Measurements from ENCODE around the gene SPTBN4. TPM values are rescaled to one million over a fixed set of nuclear protein-coding genes. Genes with fewer than 3 reads are reported as not detected.
"Not testable (repeated sequence)": the region's sequence is repeated elsewhere in the genome, so short reads cannot be mapped to it uniquely, and the experiment has no call there.

The SPTBN4 gene
- total RNA-seq, 2 donors from 2014 or later, result 1.8 to 6.3 TPM

DNA sequence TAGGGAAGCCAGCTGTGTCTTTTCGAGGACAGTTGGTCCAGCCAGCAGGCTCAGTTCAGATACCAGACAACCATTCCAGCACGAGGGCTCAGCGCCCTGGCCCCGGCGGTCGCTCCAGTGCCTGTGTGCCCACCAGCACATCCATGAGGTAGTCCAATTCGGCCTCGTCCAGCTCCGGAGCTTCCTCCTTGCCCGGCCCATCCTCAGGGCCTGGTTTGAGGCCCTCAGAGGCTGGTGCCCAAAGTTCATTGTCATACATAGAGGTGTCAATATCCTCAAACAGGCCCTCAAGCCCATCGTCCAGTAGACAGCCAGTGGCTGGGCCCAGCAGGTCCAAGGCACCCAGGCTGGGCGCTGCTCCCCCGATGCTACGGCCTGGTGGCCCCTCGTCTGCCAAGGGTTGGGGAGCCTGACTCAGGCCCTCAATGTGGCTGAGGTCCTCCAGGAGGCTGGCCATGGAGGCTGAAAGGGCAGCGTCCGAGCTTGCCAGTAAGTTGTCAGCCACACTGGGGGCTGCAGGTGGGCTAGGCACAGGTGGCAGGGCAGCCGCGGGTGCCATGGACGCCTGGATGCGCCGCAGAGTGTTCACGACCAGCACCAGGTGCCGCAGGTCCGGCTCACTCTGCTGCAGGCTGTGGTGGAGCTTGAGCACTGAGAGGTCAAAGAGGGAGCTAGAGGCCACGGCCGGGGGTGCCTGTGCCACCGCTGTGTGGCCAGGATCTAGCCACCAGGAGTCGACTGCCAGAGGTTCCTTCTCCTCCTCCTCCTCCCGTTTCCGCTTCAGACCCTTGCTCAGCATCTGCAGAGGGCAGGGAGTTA, 43.8 kb upstream of the SPTBN4 start:
- WGBS, 2 donors, result 82 to 89% methylated on average over 4 to 28 of the region's 31 CpGs
- no peak overlapping the region for H3K4me3 ChIP-seq

DNA sequence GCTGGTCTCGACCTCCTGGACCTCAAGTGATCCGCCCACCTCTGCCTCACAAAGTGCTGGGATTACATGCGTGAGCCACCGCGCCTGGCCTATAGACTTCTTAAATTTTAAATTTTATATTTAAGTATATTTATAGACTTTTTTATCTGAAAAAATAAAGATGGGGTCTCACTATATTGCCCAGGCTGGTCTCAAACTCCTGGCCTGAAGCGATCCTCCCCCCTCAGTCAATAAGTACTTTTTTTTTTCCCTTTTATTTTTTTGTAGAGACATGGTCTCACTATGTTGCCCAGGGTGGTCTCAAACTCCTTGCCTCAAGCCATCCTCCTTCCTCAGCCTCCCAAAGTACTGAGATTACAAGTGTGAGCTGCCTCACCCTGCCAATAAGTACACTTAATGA, 42.9 kb upstream of the SPTBN4 start:
- no peaks in the 10 kb centered on the region for H3K36me3 ChIP-seq (replicated peaks in 1 of 2; ENCODE audit: insufficient read depth in 1 of 2, low read depth in 2 of 2)
- TF ChIP-seq POLR2A (IDR thresholded peaks at IDR 0.05), result no peak
- TF ChIP-seq, protein P1, sequence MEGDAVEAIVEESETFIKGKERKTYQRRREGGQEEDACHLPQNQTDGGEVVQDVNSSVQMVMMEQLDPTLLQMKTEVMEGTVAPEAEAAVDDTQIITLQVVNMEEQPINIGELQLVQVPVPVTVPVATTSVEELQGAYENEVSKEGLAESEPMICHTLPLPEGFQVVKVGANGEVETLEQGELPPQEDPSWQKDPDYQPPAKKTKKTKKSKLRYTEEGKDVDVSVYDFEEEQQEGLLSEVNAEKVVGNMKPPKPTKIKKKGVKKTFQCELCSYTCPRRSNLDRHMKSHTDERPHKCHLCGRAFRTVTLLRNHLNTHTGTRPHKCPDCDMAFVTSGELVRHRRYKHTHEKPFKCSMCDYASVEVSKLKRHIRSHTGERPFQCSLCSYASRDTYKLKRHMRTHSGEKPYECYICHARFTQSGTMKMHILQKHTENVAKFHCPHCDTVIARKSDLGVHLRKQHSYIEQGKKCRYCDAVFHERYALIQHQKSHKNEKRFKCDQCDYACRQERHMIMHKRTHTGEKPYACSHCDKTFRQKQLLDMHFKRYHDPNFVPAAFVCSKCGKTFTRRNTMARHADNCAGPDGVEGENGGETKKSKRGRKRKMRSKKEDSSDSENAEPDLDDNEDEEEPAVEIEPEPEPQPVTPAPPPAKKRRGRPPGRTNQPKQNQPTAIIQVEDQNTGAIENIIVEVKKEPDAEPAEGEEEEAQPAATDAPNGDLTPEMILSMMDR (IDR thresholded peaks at IDR 0.05), result no peak
- peak overlapping the region in 1 of 4 donors; percentile 99 for H3K27ac ChIP-seq
- ATAC-seq (no peak), DNase-seq (no peak)
- 95 to 98% methylated on average over 6 of the region's 6 CpGs for WGBS, 2 donors
- no peak overlapping the region for H3K4me3 ChIP-seq
- H3K4me1 ChIP-seq, result peaks cover 16% of the 10 kb centered on the region
- no peaks in the 10 kb centered on the region for H3K27me3 ChIP-seq
- no peaks in the 10 kb centered on the region for H3K9me3 ChIP-seq
- intact Hi-C loops (cut with DNase I), result no loop called here

More for the DNA sequence above, 43.8 kb upstream of the SPTBN4 start:
- intact Hi-C loops (cut with DNase I), result no loop called here
- TF ChIP-seq, protein P1 (IDR thresholded peaks at IDR 0.05), result no peak
- no peak for TF ChIP-seq POLR2A (IDR thresholded peaks at IDR 0.05)
- ATAC-seq, result no peak
- Histone ChIP-seq H3K27ac (peak overlapping the region in 2 of 4 donors; percentile 63 to 100), H3K36me3 (replicated peaks in 1 of 2; ENCODE audit: insufficient read depth in 1 of 2, low read depth in 2 of 2) (no peaks in the 10 kb centered on the region), H3K27me3 (no peaks in the 10 kb centered on the region), H3K4me1 (peaks cover 16% of the 10 kb centered on the region), H3K9me3 (no peaks in the 10 kb centered on the region)
- DNase-seq, result no peak

DNA sequence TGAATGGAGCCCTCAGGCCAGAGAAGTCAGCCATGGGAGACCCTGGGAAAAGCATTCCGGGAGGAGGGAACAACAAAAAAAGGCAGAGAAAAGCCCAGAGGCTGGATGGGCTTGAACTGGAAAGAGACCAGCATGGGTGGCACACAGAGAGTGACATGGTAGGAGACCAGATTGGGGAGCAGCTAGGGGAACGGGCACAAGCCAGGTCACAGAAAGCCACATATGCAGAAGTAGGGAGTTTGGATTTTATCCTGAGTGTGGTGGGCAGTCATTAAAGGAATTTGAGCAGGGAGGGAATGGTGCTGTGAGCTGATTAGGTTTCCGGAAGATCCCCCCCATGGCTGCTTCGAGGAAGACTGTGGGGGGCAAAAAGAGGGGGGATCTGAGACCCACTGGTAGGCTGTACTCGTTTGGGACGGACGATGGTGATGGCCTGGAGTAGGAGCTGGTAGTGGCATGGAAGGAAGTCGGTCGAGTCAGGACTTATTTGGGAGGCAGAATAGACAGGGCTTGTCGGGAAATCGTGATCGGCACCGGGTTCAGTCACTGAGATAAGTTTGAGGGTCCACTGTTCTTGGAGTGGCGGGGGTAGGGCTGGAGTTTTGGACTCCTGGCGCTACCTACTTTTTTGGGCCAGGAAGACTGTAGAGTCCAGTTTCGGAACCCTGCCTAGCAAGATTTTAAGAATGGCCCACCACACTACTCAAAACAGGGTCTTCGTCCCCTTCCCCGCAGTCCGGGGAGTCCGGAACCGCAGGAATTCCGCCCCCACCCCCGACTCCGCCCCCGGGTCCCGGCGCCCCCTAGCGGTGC, 42.0 kb upstream of the SPTBN4 start:
- DNase-seq (peak in 1 of 4 donors; percentile 16), ATAC-seq (no peak)
- intact Hi-C loops (cut with DNase I), result no loop called here
- peak overlapping the region; percentile 59 to 66 for H3K4me3 ChIP-seq
- TF ChIP-seq, protein P1 (IDR thresholded peaks at IDR 0.05), result no peak
- TF ChIP-seq POLR2A (IDR thresholded peaks at IDR 0.05), result no peak
- no peaks in the 10 kb centered on the region for H3K27me3 ChIP-seq
- no peaks in the 10 kb centered on the region for H3K9me3 ChIP-seq
- no peaks in the 10 kb centered on the region for H3K36me3 ChIP-seq (replicated peaks in 1 of 2; ENCODE audit: insufficient read depth in 1 of 2, low read depth in 2 of 2)
- 2 to 3% methylated on average over 15 to 22 of the region's 28 CpGs for WGBS, 2 donors
- H3K27ac ChIP-seq, result peak overlapping the region; percentile 97 to 100 (median 98)
- peaks cover 16% of the 10 kb centered on the region for H3K4me1 ChIP-seq

DNA sequence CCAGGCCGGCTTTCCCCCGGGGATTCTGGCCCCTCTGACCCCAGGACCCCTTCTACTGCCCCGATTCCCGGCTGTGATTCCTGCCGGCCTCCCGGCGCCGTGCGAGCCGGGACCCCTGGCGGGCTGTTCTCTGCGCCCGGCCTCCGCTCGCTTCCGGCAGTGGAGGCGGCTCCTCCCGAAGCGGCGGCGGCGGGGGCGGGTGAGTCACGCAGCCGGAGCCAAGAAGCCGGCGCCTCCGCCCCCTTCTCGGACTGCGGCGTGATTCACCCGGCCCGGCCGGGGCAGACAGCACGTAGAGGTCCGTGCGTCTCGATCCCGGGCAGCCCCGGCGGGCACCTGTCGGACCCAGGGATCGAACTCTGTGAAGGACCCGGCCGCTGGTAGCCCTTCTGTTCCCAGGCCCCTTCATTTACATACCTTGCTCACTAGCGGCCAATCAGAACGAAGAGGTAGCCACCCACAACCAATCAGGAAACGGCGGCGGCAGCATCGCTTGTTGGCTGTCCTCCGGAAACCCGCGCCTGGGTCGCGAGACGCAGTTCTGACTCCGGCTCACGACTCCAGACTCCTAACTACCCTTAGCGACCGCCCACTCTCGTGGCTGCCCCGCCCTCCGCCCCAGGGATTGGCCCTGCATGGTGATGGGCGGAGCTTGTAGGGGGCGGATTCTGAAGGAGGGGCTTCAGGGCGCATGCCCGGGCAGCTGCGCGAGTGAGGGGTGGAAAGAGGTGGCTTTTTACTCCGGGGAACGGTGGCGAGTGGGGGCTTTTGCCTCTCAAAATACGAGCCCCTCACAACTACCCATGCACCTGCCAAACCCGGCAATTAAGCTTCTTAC, 41.1 kb upstream of the SPTBN4 start, which contains the start of gene SERTAD1:
Gene SERTAD1 (minus strand): TSS at position 543 of the 838 bp plus-strand sequence. CDS start 2,446 bp downstream, outside the sequence.
- TF ChIP-seq, protein P1 (IDR thresholded peaks at IDR 0.05), result peak; percentile 65 to 85 (median 82)
- peak; percentile 99 to 100 (median 99) for TF ChIP-seq POLR2A (IDR thresholded peaks at IDR 0.05)
- H3K4me1 ChIP-seq, result peaks cover 16% of the 10 kb centered on the region
- H3K27me3 ChIP-seq, result no peaks in the 10 kb centered on the region
- ATAC-seq (peak; percentile 86), DNase-seq (peak; percentile 100)
- intact Hi-C loops (cut with DNase I), result no loop called here
- WGBS, 2 donors, result 0 to 1% methylated on average over 28 to 75 of the region's 75 CpGs
- H3K27ac ChIP-seq, result peak within 1 kb of the TSS; percentile 97 to 100 (median 98)
- H3K9me3 ChIP-seq, result no peaks in the 10 kb centered on the region
- H3K36me3 ChIP-seq (replicated peaks in 1 of 2; ENCODE audit: insufficient read depth in 1 of 2, low read depth in 2 of 2), result no peaks in the 10 kb centered on the region
- H3K4me3 ChIP-seq, result peak within 1 kb of the TSS; percentile 59 to 66

DNA sequence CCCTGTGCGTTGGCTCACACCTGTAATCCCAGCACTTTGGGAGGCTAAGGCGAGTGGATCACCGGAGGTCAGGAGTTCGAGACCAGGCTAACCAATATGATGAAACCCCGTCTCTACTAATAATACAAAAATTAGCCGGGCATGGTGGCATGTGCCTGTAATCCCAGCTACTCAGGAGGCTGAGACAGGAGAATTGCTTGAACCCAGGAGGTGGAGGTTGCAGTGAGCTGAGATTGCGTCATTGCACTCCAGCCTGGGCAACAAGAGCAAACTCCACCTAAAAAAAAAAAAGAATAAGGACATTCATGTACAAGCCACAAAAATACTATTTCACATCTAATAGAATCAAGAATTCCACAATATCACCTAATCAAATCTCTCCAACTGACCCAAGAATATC, 38.6 kb upstream of the SPTBN4 start:
- H3K27ac ChIP-seq; H3K4me3 ChIP-seq; ATAC-seq; H3K27me3 ChIP-seq; DNase-seq; intact Hi-C loops (cut with DNase I); H3K9me3 ChIP-seq; H3K36me3 ChIP-seq (replicated peaks in 1 of 2; ENCODE audit: insufficient read depth in 1 of 2, low read depth in 2 of 2): not testable (repeated sequence)
- H3K4me1 ChIP-seq, result peaks cover 19% of the 10 kb centered on the region
- 89 to 99% methylated on average over 6 to 7 of the region's 7 CpGs for WGBS, 2 donors

DNA sequence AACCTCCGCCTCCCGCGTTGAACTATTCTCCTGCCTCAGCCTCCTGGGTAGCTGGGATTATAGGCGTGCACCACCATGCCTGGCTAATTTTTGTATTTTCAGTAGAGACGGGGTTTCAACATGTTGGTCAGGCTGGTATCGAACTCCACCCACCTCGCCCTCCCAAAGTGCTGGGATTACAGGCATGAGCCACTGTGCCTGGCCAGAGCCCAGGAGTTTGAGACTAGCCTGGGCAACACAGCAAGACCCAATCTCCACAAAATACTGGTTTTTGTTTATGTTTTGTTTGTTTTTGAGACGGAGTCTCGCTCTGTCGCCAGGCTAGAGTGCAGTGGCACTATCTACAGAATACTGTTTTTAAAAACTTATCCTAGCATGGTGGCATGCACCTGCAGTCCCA, 36.6 kb upstream of the SPTBN4 start:
- DNase-seq; H3K27ac ChIP-seq; ATAC-seq; H3K9me3 ChIP-seq; H3K36me3 ChIP-seq (replicated peaks in 1 of 2; ENCODE audit: insufficient read depth in 1 of 2, low read depth in 2 of 2); H3K27me3 ChIP-seq; intact Hi-C loops (cut with DNase I); H3K4me3 ChIP-seq: not testable (repeated sequence)
- 95% methylated on average over 8 to 10 of the region's 10 CpGs for WGBS, 2 donors
- peaks cover 23% of the 10 kb centered on the region for H3K4me1 ChIP-seq

Measured in body of pancreas (tissue), 4 donors.